NCI-H2196 treated with DMSO at 0.1 percent for 48 hours (cell line): ENCODE measurements around the gene RAB37.

ENCODE experiments used
- DNase-seq: peaks from one replicate; lab custom pipeline; 2025; ENCODE audit not compliant: unreplicated experiment; lab: John Stamatoyannopoulos, UW

RAB37 gene

DNA sequence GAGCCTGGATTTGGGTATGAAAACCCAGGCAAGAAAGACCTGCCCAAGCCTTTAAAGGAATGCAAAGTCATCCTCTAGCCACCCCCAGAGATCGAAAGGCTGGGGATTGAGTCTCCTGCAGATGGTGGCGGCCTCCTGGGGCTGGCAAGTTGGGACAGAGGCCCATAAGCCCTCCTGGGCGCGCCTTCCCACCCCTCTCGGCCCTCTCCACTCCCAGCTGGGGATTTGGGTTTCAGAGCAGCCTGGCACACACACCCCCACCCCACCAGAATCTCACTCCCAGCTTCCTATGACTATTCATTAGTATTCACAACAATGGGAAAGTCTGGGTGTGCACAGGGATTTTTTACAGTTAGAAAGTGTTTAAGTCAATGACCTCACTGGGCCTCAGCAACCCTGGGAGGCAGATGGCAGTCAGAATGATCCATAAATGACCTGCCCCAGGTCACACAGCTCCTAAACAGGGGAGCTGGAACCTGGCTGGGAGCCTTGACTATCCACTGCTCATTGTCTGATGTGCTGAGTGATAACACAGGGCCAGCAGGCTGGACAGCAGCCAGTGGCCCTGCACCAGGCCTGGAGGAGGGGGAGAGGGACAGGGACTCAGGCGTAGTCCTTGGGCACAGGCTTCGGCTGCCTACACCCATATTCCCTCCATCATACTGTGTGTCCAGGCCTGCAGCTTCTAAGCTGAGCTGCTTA lies 23.5 kb downstream of the RAB37 start:
- no peak for DNase-seq

- DNase-seq: no peak
These were observed 24.4 kb downstream of the RAB37 start for GRCh38 chr17:74761419-74761818.

DNA sequence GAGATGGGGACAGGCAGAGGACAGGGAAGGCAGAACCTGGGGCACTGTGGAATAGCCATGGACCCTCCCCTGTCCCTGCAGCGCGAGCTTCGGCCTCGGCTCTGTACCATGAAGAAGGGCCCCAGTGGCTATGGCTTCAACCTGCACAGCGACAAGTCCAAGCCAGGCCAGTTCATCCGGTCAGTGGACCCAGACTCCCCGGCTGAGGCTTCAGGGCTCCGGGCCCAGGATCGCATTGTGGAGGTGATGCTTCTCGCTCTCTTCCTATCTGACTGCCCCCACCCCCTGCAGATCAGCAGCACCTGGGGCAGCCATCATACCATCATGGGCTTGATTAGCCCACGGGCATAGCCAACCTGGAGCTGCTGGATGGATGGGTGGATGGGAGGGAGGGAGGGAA lies 24.9 kb downstream of the RAB37 start:
- DNase-seq: no peak

DNA sequence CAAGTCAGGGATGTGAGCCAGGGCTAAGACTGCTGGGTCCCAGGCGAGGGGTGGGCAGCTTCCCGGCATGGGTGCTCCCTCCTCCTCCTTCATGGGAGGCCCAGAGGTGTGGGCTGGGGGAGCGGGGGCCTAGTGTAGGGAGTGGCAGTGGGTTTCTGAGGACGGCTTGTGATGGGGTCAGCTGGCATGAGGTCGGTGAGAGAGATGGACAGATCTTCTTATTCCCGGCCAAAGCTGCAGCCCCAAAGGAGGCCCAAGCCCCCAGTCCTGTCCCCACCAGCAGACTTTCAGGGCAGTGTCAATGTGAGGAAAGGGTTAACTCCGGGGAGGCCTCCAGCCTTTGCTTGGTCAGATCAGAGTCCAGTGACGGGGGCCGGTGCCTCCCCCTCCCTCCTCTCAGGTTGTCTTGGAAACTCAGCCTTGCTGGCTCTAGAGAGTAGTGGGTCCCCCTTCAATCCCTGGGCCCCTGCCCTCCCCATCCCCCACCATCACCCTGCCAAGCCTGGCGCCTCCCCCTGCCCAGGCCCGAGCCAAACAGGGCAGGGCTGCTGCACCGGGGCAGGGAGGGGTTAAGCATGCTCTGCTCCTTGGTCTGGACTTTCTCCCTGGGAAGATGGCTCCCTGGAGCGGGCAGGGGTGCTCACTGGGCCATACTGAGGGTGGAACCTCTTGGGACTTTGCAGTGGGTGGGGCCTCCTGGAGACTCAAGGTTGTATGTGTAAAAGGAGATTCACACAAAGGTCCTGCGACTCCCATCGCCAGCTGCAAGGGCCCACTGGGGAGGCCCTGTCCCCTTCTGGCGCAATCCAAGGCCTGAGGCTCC lies 26.7 kb downstream of the RAB37 start:
- DNase-seq: no peak

GRCh38 chr17:74764751-74765286 lies 27.8 kb downstream of the RAB37 start:
- no peak for DNase-seq

GRCh38 chr17:74766413-74766812 lies 29.4 kb downstream of the RAB37 start:
- no peak for DNase-seq

GRCh38 chr17:74767111-74767516 lies 30.1 kb downstream of the RAB37 start:
- DNase-seq: no peak

DNA sequence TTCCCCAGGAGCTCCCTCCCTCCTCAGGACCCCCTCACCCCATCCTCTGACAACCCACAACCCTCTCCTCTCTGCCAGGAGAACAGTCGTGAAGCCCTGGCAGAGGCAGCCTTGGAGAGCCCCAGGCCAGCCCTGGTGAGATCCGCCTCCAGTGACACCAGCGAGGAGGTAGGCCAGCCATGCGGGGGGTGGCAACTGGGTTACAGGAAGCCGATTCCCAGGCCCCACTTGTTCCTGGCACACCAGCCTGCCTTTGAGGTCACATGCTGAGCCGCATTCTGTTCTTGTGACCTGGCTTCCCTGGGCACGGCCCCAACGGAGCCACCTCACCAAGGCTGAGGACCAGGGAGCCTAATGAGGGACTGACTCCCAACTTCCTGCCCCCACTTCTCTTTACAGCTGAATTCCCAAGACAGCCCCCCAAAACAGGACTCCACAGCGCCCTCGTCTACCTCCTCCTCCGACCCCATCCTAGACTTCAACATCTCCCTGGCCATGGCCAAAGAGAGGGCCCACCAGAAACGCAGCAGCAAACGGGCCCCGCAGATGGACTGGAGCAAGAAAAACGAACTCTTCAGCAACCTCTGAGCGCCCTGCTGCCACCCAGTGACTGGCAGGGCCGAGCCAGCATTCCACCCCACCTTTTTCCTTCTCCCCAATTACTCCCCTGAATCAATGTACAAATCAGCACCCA lies 31.2 kb downstream of the RAB37 start:
- DNase-seq: peak; percentile 46

DNA sequence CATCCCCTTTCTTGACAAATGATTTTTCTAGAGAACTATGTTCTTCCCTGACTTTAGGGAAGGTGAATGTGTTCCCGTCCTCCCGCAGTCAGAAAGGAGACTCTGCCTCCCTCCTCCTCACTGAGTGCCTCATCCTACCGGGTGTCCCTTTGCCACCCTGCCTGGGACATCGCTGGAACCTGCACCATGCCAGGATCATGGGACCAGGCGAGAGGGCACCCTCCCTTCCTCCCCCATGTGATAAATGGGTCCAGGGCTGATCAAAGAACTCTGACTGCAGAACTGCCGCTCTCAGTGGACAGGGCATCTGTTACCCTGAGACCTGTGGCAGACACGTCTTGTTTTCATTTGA lies 31.7 kb downstream of the RAB37 start:
- no peak for DNase-seq

GRCh38 chr17:74769266-74769855 lies 32.3 kb downstream of the RAB37 start:
- no peak for DNase-seq

DNA sequence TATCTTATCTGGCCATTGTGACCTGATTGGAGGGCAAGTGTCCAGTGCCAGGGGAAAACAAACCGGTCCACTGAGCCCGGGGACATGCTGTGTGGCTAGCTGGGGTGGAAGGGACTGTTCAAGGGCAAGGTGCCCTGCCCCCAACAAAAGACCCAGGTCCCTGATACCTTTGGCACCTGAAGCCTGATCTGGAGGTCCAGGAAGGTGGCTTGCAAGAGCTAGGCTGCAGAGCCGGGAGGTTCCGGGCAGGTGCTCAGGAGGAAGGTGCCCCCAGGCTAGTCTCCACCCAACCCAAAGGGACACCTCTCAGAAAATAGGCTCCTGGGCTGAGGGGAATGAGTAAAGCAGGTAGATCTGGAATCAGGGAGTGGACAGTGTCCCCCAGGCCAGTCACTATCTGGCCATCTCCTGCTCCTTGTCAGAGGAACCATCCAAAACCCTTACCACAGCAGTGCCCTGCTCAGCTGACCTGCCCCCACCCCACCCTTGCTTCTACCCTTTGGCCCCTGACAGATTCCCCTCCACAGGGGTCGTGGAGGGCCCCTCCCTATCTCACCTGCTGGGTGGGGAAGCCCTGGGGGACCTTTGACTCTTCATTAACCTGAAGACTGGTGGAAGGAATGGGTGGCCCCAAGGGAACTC lies 32.9 kb downstream of the RAB37 start:
- DNase-seq: no peak

DNA sequence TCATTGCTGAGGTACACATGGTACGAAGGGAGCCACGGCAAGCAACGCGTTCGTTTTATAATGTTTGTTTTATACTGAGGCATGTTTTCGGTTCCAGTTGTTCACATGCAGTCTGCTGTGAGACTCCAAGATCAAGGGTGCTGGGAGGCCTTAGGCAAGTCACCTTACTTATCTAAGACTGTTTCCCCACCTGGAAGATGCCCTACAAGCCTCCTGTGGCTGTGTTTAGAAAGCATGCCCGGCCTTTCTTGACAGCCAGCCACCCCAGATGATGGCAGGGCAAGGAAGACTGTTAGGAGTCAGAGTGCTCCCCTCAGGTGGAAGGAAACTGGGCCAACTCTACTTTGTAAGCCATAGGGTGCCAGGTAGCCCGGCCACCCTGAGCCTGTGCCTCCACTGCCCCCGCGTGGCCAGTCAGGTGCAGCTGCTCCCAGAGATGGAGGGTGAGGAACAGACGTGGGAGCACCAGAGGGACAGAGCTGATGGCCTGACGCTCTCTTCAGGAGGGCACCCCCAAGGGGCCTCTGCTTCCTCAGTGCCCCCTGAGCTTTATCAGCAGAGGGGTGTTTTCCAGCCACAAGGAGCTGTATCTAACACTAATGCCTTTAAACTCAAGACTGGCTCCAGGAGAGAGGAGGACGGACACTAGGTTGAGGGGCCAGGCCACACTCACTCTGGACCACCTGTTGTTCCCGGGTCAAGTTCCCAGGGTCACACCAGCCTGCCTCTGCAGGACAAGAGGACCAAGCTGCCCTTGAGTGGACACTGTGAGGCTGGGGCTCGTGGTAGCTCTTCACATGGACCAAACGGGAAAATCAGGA lies 33.7 kb downstream of the RAB37 start:
- peak; percentile 67 for DNase-seq

DNA sequence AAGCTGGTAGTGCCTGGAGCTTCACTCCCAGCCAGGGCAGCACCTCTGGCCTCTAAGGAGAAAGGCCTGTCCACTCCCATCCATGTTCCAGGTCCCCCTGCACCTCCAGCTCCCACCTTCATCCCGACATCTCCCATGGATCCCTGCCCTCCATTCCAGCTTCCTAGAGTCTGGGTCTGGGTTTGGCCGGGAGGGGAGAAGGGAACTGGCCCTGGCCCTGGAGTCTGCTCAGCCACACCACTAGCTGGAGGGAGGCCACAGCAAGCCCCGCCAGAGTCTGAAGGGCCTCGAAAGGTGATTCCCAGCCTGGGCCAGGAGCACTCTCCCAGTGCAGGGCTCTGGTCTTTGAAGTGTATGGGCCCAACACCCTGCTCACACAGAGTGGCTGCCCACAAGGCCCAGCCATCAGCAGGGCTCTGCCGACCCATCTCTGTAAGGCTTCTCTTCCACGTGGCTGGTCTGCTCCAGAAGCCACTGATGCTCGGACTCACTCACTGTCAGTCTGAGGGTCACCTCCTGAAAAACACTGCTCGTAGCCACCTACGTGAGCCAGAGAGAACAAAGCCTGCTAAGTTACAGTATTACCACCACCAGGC lies 34.4 kb downstream of the RAB37 start:
- DNase-seq: no peak

DNA sequence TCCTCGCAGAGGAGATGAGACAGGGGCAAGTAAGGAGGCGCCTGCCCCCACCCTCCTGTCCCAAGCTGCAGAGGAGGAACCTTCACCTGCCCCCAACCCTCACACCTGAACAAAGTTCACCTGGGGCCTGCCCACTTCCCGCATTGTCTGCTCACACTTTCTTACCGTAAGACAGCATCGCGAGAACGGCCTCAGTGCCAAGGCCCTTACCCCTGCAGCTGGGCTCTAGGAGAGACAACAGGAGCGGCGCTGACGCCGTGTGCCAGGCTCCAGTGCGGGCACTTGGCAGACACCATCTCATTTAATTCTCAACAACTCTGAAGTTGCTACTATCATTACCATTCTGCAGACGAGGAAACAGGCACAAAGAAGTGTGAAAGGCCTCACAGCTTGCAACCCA lies 35.0 kb downstream of the RAB37 start:
- no peak for DNase-seq

DNA sequence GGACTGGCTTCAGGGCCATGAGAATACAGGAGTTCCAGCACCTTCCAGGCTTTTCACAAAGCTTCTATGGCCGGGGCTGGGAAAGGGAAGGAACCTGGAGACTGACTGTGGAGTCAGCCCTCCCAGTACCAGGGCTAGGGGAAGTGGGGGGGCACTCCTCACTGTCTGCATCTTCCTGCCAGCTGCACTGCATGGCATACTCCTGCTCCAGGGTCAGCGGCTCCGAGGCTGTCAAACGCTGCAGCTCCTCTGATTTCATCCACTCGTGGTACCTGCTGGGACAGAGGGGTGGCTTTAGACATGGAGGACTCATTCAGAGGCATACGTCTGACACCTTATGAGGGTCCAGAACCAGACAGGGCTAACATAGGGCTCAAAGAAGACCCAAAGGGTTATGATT lies 36.4 kb downstream of the RAB37 start:
- DNase-seq: no peak

GRCh38 chr17:74773871-74774286 lies 36.8 kb downstream of the RAB37 start:
- DNase-seq: no peak

GRCh38 chr17:74775409-74776043 lies 38.5 kb downstream of the RAB37 start:
- DNase-seq: no peak

DNA sequence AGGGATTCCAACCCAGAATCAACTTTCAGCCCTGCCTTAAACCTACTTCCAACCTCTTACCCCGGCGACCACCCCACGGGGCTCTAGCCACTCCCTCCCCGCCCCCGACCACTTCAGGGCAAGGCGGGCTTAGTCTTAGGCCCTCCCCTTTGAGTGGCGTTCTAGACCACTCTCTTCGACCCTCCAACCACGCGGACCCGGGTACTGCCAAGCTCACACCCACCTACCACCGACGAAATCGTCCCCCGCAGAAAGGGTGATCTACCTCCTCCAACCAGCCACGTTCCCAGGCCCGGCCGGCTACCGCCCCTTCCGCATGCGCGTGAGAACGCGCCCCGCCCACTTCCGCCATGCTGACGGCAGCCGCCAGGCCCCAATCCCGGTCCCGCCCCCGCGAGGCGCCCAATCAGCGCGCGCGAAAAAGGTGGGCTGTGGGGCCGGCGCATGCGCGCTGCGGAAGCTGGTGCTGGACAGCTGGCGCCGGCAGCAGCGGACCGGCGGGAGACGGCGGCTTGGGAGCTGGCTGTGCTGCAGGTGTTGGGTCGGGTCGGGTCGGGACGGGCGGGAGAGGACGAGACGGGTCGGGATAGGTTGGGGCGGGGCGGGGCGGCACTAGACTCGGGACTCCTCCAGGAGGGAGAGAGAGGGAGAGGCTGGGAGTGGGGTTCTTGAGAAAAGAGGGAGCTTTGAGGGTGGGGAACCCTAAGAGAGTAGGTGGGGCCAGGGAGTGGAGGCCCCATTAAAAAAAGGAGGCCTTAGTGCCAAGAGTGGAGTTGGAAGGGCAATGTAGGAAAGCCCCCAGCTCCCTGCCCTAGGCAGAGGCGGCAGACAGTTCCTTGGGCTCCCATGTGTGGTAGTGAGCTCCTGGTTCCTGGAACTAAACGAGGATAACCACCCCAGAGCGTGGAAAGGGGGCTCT lies 39.2 kb downstream of the RAB37 start, which contains the start of gene NAT9:
TSS of gene NAT9 (minus strand) at position 302 of the 919 bp plus-strand sequence. CDS start 647 bp downstream, outside the sequence.
- DNase-seq: peak; percentile 96
